Neural crest cell (in vitro differentiated cells): ENCODE measurements around the gene TATDN2. TPM values are rescaled to one million over a fixed set of nuclear protein-coding genes. Genes with fewer than 3 reads are reported as not detected.

ENCODE experiments used
- DNase-seq: peaks from one replicate; pipeline ENCODE4 v3.0.0; 2021; ENCODE audit warnings: low read depth, mixed read lengths, low spot score
- H3K27ac Mint-ChIP-seq: one replicate; pipeline ENCODE4 v1.8.0; 2021; ENCODE audit warnings: mild to moderate bottlenecking, mixed read lengths; ENCODE audit not compliant: unreplicated experiment
- H3K27me3 Mint-ChIP-seq: 2 replicates; pipeline ENCODE4 v1.8.0; 2021; ENCODE audit warnings: low read depth, mild to moderate bottlenecking, mixed read lengths
- H3K36me3 Mint-ChIP-seq: 2 replicates; pipeline ENCODE4 v1.8.0; 2021; ENCODE audit warnings: low read depth, mild to moderate bottlenecking, mixed read lengths
- H3K4me1 Mint-ChIP-seq: 2 replicates; pipeline ENCODE4 v1.8.0; 2021; ENCODE audit warnings: mixed read lengths
- H3K4me3 Mint-ChIP-seq: one replicate; pipeline ENCODE4 v1.8.0; 2021; ENCODE audit warnings: mild to moderate bottlenecking, mixed read lengths
- H3K9me3 Mint-ChIP-seq: 2 replicates; pipeline ENCODE4 v1.8.0; 2021; ENCODE audit warnings: mixed read lengths
- CTCF ChIP-seq: fragments of 200-600 bp; sonication (generic); conservative IDR thresholded peaks from 2 replicates; pipeline ENCODE4 v1.5.0; 2021; ENCODE audit warnings: antibody characterized with exemption, mild to moderate bottlenecking
- total RNA-seq: library from RNA; stranded (reverse); gene quantifications from 2 replicates; pipeline ENCODE4 v1.2.1, GENCODE V29; 2021

Gene TATDN2
- total RNA-seq, 1 donor from 2014 or later, result 40.5 TPM

DNA sequence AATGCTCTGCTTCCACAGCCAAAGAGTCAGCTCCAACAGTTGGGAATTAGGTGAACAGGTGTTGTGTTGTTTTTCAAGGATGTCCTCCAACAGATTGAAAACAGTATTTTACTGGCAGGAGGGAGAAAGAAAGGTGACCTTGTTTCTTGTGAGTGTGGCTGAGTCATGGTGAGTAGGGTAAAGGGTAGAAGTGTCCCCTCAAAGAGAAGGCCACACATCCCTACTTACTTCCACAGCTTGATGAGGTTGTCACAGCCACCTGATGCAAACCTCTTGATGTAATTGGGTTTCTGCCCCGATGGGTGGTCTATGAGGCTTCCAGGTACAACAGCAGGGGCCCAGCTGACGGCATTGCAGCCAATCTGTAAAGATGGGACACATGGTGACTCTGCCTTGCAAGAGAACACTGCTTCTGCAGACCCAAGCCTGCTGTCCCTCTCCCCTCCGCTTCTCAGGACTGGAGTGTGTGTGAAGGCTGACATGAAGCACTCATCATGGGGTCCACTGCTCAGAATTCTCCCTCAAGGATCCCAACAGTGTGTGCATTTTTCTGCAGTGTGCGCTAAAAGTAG is 57.2 kb downstream of the TATDN2 start:
- no peak for TF ChIP-seq CTCF
- Mint-ChIP-seq H3K27ac (no peak overlapping the region), H3K4me1 (peaks cover 5% of the 10 kb centered on the region), H3K27me3 (no peaks in the 10 kb centered on the region), H3K4me3 (no peak overlapping the region), H3K9me3 (no peaks in the 10 kb centered on the region), H3K36me3 (peaks cover 17% of the 10 kb centered on the region)
- no peak for DNase-seq

- no peak overlapping the region for H3K4me3 Mint-ChIP-seq
- H3K27ac Mint-ChIP-seq, result no peak overlapping the region
- DNase-seq, result no peak
- TF ChIP-seq CTCF, result no peak
- H3K4me1 Mint-ChIP-seq, result peaks cover 5% of the 10 kb centered on the region
- H3K36me3 Mint-ChIP-seq, result peaks cover 10% of the 10 kb centered on the region
- H3K9me3 Mint-ChIP-seq, result no peaks in the 10 kb centered on the region
- H3K27me3 Mint-ChIP-seq, result no peaks in the 10 kb centered on the region
Observed at GRCh38 chr3:10306156-10306555, 57.9 kb downstream of the TATDN2 start.

DNA sequence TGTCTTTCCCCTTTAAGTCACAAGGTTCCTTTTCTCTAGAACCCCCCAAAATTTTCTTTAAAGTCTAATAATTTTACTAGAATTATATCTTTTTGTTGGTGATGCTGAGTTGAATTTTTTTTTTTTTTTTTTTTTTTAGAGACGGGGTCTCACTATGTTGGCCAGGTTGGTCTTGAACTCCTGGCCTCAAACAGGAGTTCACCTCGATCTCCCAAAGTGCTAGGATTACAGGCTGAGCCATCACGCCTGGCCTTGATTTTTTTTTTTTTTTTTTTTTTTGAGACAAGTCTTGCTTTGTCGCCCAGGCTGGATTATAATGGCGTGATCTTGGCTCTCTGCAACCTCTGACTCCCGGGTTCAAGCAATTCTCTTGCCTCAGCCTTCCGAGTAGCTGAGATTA is 60.4 kb downstream of the TATDN2 start:
- Mint-ChIP-seq H3K4me3 (no peak overlapping the region), H3K4me1 (peaks cover 5% of the 10 kb centered on the region), H3K27me3 (no peaks in the 10 kb centered on the region), H3K36me3 (peaks cover 7% of the 10 kb centered on the region), H3K9me3 (no peaks in the 10 kb centered on the region), H3K27ac (no peak overlapping the region)
- no peak for TF ChIP-seq CTCF
- no peak for DNase-seq

- no peak overlapping the region for H3K27ac Mint-ChIP-seq
- no peaks in the 10 kb centered on the region for H3K27me3 Mint-ChIP-seq
- no peak overlapping the region for H3K4me3 Mint-ChIP-seq
- DNase-seq, result no peak
- no peak for TF ChIP-seq CTCF
- no peaks in the 10 kb centered on the region for H3K9me3 Mint-ChIP-seq
- peaks cover 9% of the 10 kb centered on the region for H3K36me3 Mint-ChIP-seq
- H3K4me1 Mint-ChIP-seq, result peaks cover 5% of the 10 kb centered on the region
Observed at GRCh38 chr3:10309736-10310135, 61.5 kb downstream of the TATDN2 start.

DNA sequence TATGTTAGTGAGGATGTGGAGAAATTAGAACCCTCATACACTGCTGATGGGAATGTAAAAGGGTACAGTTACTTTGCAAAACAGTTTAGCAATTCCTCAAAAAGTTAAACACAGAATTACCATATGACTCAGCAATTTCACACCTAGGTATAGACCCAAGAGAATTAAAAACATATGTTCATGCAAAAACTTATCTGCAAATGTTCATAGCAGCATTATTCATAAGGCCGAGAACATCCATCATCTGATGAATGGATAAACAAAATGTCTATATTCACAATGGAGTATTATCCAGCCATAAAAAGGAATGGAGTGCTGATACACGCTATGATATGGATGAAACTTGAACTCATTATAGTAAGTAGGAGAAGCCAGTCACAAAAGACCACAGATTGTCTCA is 62.3 kb downstream of the TATDN2 start:
- H3K27ac Mint-ChIP-seq, result no peak overlapping the region
- TF ChIP-seq CTCF, result no peak
- H3K4me3 Mint-ChIP-seq, result no peak overlapping the region
- peaks cover 5% of the 10 kb centered on the region for H3K4me1 Mint-ChIP-seq
- no peak for DNase-seq
- no peaks in the 10 kb centered on the region for H3K9me3 Mint-ChIP-seq
- H3K27me3 Mint-ChIP-seq, result no peaks in the 10 kb centered on the region
- H3K36me3 Mint-ChIP-seq, result peaks cover 9% of the 10 kb centered on the region
